HG03469 (cell line): ENCODE measurements around the gene RPUSD2.
"Not testable (repeated sequence)": the region's sequence is repeated elsewhere in the genome, so short reads cannot be mapped to it uniquely, and the experiment has no call there.

Experiments used
- ATAC-seq: cut with Tn5 transposase; IDR thresholded peaks from one replicate; pipeline ENCODE4 v1.9.1; 2021; ENCODE audit warnings: mild to moderate bottlenecking, moderate library complexity, moderate number of reproducible peaks; ENCODE audit not compliant: unreplicated experiment

The RPUSD2 gene

DNA sequence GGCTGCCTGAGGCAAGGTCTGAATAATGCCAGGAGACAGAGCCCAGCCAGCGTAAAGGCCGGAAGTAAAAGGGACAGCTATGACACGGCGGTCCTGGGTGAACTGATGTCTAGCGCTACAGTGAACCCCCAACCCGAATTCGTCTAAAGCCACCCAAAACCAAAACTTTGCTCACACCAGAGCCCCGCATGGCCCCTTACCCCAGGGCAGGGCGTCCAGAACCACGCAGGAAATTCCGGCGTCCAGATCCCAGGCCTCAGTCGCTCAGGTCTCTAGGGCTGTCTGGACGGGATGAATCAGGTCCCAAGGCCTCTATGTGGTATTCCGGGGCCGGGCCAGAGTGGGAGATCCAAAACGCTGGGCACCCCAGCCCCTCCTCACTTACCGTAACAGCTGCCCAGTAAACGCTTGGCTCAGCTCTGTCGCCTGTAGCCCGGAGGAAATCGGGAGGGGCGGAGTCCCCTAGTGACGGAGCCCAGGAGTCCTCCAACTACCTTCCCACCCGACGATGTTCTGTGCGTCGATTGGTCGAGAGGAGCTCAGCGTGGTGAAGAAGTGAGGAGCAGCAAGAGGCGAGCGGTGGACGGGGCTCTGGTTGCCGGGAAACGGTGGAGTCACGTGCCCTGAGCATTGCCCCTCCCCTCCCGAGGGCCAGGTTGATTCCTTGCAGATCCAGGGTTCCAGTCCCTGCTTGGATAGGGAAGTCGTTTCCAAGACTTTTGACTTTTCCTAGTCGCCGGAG is 4.3 kb upstream of the RPUSD2 start, which contains the start of gene CCDC32:
CCDC32 (minus strand) TSS at position 452 of the 742 bp plus-strand sequence. CDS start 2,027 bp downstream, outside the sequence.
- ATAC-seq: peak; percentile 90

DNA sequence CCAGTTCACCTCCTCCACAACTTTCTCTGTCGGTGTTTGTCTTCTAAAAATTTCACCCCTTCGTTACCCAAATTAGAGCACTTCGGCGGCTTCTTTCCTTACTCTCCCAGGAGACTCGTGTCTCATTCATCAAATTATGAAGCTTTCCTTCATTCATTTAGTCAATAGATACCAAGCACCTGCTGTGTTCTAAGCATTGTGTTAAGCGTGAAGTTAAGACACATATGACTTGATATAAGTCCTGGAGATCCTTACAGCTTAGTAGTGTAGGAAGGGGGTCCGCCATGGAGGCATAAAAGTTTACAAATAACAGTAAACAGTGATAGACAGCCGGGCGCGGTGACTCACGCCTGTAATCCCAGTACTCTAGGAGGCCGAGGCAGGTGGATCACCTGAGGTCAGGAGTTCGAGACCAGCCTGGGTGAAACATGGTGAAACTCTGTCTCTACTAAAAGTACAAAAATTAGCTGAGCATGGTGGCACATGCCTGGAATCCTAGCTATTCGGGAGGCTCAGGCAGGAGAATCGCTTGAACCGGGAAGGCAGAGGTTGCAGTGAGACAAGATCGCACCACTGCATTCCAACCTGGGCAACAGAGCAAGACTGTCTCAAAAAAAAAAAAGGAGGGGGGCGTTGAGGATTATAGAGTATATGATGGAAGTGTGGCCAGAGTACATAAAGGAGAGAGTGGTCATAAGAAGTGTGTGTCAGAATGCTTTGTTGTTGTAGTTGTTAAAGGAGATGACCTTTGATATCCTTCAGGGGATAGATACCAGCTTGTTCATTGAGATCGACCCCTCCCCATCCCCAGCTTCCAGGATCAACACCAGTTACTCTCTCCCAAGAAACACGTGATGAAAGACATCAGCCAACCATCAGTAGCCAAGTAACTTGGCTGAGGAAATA is 3.5 kb upstream of the RPUSD2 start:
- ATAC-seq: no peak

- ATAC-seq: no peak
These were observed 2.0 kb upstream of the RPUSD2 start for GRCh38 chr15:40567111-40567510.

DNA sequence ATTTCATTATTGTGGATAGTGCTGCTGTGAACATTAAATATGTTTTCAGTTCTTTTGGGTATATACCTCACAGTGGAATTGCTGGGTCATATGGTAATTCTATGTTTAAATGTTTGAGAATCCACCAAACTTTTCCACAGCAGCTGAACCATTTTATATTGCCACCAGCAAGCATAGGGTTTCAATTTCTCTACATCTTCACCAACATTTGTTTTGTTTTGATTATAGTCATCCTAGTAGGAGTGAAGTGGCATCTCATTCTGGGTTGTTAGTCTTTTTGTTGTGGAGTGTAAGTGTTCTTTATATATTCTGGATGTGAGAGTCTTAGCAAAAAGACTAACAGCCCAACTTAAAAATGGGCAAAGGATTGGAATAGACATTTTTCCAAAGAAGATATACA is 6.0 kb downstream of the RPUSD2 start:
- ATAC-seq: no peak

DNA sequence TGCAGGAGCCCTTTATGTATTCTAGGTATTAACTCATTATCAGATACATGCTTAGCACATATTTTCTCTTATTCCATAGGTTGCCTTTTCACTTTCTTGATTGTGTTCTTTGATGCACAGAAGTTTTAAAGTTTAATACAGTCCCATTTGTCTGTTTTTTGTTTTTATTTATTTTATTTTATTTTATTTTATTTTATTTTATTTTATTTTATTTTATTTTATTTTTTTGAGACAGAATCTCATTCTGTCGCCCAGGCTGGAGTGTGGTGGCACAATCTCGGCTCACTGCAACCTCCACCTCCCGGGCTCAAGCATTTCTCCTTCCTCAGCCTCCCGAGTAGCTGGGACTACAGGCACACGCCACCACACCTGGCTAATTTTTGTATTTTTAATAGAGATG is 7.8 kb downstream of the RPUSD2 start:
- ATAC-seq: not testable (repeated sequence)

- ATAC-seq: no peak
These were observed 9.8 kb downstream of the RPUSD2 start for GRCh38 chr15:40578892-40579291.

- not testable (repeated sequence) for ATAC-seq
These were observed 12.7 kb downstream of the RPUSD2 start for GRCh38 chr15:40581796-40582195.

DNA sequence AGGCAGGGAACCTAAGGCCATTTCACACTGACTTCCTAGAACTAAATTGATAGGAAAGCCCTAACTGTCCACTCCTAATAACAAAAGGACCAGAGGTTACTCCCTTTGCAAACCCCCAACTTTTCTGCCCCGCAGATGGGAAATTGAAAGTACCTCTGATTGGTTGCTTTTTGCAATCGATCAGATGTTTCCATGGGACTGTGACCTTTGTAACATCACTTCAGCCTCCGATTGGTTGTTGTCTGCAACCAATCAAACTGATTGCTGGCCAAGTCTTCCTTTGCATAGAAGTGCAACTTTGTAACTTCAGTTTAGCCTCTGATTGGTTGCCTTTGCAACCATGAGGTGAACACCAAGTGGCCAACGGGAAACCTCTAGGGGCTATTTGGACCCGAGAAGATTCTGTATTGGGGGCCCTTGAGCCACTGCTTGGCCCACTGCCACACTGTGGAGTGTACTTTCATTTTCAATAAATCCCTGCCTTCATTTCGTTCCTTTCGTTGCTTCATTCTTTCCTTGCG is 13.7 kb downstream of the RPUSD2 start:
- ATAC-seq: no peak

DNA sequence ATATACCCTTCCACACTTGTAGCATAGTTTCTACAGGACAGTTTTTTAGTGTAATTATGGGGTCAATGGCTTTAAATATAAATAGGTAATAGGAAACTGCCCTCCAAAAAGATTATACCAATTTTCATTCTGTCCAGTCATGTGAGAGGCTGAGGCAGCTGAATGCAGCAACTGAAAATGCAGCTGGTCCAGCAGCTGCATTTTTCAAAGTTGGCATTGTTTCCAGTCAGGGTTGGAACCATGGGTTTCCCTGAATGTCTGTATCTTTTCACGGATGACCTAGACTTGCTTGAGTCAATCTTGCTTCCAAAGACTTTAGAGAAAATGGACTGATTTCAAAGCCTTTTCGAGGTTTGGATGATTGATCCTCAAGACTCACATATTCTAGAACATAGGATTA is 15.1 kb downstream of the RPUSD2 start:
- no peak for ATAC-seq

DNA sequence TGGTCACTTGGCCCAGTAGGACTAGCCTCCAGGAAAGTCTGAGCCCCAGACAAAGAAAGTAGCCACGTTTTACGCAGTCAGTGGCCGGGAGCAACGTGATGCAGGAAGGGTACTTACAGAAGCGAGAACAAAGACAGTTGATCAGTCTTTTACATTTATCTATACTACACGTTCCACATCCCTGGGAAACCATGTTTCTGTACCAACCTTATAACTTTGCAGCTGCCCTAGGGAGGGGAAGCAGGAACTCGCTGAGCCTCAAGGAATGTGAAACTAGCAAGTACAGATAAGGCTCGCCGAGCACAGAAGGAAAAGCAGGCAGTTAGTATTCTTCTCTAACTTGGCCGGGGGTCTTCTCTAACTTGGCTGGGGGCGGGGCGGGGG is 21.6 kb downstream of the RPUSD2 start:
- ATAC-seq: no peak

GRCh38 chr15:40591389-40591788 is 22.3 kb downstream of the RPUSD2 start:
- no peak for ATAC-seq

- ATAC-seq: no peak
These were observed 24.1 kb downstream of the RPUSD2 start for GRCh38 chr15:40593165-40593564.

DNA sequence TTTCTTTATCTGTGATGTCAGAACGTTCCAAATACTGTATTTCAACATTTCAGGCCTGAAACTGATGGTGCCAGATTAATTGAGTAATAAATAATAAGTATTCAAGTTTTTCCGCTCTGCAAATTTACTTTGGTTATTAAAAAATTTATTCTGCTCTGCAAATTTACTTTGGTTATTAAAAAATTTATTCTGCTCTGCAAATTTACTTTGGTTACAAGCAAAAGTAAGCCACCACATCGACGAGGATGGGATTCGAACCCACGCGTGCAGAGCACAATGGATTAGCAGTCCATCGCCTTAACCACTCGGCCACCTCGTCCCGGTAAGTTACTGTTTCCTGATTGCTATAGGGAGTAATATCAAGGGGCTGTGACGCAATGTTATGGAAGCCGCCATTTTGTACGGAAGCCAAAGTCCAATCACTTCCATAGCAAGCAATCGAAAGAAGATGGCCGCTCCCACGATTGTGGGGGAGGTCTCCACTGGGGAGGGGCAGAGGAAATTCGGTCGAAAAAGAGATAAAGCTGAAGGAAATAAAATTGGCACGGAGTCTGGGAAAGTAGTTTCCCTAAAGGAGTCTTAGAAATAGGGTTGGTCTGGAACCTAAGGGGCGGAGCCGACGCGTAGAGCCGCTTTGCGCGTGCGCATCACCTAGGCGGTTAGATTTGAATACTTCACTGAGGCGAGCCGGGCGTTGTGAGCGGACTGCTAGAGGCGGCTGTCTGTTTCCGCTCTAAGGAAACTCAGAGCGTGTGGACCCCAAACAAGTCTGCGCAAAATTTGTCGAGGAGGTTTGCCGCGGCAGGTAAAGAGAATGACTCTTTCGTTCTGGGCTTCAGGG is 24.7 kb downstream of the RPUSD2 start, which contains the start of gene KNL1:
KNL1 (plus strand) TSS at position 662 of the 841 bp plus-strand sequence. CDS start 8,683 bp downstream, outside the sequence.
- peak; percentile 39 for ATAC-seq

DNA sequence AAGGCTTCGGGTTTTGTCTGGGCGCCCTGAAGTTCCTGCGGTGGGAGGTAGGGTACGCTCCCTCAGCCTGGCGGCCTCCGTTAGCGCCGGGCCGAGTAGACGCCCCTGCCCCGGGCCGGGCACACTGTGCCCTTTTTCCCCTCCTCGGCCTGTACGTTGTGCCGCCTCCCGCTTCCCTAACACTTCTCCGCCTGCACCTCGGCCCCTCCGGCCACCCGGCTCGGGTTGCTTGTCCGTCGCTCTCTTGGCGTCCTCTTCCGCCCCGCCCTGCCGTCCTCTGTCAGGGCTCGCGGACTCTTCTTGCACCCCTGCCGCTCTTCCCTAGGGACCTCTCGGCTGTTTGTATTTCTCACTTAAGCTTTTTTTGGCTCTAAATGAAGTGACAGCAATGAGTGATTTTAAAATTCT is 25.3 kb downstream of the RPUSD2 start:
- ATAC-seq: peak; percentile 20

DNA sequence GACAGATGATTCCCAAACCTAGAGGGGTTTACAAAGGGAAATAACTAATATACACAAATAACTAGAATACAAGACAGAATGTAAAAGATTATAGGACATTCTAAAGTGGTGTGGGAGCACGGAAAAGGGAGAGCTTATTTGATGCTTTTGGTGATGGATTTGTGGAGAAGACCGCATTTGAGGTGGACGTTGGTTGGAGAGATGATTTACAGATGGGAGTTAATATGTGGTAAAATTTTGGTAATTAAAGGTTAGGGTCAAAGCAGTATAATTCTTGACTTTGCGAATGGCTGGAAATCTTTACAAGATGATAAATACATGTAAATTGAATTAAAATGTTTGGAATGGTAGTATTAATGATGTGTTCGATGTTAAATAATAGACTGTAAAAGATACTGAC is 26.1 kb downstream of the RPUSD2 start:
- no peak for ATAC-seq

- no peak for ATAC-seq
These were observed 26.7 kb downstream of the RPUSD2 start for GRCh38 chr15:40595773-40596172.

DNA sequence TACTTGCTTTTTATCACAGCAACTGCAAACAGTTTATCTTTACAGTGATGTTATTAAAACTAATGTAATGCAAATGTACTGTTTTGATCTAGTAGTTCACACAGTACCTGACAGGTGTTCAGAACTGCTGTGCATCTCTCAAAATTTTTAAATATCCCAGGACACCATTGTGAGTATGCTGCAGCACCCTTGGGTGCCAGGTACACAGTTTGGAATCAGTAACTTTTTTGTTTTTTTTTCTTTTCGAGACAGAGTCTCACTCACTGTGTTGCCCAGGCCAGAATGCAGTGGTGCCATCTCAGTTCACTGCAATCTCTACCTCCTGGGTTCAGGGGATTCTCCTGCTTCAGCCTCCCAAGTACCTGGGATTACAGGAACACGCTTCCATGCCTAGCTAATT is 27.9 kb downstream of the RPUSD2 start:
- no peak for ATAC-seq

- ATAC-seq: no peak
These were observed 29.0 kb downstream of the RPUSD2 start for GRCh38 chr15:40598126-40598525.

DNA sequence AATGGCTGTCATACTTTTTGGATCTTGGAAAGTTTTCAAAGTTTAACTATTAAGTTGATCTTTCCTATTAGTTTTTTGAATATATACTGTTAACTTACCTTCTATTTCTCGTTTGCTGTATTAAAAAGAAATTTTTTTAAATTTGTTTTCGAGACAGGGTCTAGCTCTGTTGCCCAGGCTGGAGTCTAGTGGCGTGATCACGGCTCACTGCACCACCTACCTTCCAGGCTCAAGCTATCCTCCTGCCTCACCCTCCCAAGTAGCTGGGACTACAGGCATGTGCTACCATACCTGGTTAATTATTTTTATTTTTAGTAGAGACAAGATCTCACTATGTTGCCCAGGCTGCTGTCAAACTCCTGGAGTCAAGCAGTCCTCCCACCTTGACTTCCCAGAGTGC is 29.6 kb downstream of the RPUSD2 start:
- no peak for ATAC-seq

DNA sequence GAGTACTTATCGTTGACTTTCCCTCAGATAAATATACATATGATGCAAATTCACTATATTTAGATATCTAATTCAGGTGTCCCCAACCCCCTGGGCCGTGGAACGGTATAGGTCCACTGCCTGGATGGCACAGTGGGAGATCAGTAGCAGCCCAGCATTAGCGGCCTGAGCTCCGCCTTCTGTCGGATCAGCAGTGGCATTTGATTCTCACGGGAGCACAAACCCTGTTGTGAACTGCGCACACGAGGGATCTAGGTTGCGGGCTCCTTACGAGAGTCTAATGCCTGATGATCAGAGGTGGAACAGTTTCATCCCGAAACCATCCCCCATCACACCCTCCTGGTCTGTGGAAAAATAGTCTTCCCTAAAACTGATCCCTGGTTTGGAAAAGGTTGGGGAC is 31.9 kb downstream of the RPUSD2 start:
- ATAC-seq: no peak

DNA sequence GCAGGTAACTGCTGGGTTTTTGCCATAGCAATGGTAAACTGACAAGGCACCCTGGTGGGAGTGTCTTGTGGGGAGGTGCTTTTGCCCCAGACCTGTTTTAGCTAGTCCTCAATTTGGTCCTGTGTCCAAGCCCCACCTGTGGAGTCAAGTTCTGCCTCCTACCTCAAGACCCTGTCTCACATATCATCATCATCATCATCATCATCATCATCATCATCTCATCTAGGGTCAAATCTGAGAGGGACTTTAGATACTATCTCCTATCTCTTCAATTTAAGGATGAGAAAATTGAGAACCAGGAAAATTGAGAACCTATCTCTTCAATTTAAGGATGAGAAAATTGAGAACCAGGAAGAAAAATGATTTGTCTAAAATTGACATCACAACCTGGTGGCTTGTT is 34.8 kb downstream of the RPUSD2 start:
- ATAC-seq: no peak
